ENCODE data around the gene CACNG6.

Gene CACNG6

GRCh38 chr19:54047616-54048015, 56.2 kb downstream of the CACNG6 start:
- peak; percentile 79 to 97 for DNase-seq
